PC-3 (cell line): ENCODE data around the gene SLC4A5.

Experiments used
- EZH2 ChIP-seq: fragments of 300-600 bp; sonication (generic); IDR thresholded peaks from one replicate; pipeline ENCODE4 v1.6.1; 2017; ENCODE audit warnings: antibody characterized with exemption, mild to moderate bottlenecking, low read length; ENCODE audit not compliant: unreplicated experiment
- EZH2phosphoT487 ChIP-seq: fragments of 300-600 bp; sonication (generic); IDR thresholded peaks from 2 replicates; pipeline ENCODE4 v1.6.1; 2018; ENCODE audit warnings: mild to moderate bottlenecking, antibody characterized with exemption, low read length, borderline replicate concordance
- TF ChIP-seq, protein P1 (sequence below): fragments of 300-600 bp; sonication (generic); conservative IDR thresholded peaks from 2 replicates; pipeline ENCODE4 v1.5.1; 2017; ENCODE audit warnings: antibody characterized with exemption, low read depth, mild to moderate bottlenecking, low read length

DNA sequence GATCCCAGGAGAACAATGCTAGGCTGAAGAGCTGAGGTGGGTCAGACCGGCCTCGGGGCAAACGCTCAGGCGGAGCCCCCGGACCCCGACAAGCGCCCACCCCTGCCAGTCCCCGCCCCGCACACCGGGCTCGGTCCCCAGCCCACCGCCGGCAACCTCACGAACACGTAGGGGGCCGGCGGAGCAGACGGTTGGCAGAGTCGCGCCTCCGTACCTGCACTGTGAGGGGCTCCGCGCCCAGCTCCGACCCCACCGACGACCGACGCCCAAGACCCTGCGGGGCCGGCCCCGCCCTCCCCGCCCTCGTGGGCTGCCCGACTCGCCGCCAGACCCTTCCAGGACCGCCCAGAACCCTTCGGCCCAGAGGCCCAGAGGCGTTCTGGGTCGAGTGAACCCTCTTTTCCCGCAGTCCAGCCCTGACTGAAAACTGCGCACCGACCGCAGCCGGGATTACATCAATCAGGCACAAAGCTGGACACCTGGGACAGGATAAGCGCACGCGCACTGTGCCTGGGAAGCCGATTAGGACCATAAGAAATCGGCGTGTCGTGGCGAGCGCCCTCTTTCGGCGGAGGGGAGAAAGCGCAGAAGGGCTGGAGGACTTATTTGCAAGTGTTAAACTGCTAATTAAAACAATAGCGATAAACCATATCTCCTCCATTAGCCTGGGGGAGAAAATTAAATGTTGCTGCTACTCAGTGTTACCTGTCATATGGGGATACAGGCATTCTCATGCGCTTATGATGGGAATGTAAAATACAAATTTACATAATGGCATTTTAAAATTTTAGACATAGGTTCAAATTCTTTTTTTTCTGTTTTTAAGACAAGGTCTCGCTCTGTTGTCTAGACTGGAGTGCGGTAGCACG lies 48.6 kb upstream of the SLC4A5 start:
- TF ChIP-seq, protein P1, sequence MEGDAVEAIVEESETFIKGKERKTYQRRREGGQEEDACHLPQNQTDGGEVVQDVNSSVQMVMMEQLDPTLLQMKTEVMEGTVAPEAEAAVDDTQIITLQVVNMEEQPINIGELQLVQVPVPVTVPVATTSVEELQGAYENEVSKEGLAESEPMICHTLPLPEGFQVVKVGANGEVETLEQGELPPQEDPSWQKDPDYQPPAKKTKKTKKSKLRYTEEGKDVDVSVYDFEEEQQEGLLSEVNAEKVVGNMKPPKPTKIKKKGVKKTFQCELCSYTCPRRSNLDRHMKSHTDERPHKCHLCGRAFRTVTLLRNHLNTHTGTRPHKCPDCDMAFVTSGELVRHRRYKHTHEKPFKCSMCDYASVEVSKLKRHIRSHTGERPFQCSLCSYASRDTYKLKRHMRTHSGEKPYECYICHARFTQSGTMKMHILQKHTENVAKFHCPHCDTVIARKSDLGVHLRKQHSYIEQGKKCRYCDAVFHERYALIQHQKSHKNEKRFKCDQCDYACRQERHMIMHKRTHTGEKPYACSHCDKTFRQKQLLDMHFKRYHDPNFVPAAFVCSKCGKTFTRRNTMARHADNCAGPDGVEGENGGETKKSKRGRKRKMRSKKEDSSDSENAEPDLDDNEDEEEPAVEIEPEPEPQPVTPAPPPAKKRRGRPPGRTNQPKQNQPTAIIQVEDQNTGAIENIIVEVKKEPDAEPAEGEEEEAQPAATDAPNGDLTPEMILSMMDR, result peak; percentile 97
- no peak for TF ChIP-seq EZH2phosphoT487
- no peak for TF ChIP-seq EZH2
